ENCODE results near the gene MRPS24.

Gene MRPS24

GRCh38 chr7:43891069-43891955, 22.0 kb upstream of the MRPS24 start:
- no peak overlapping the region for H3K4me3 ChIP-seq (ENCODE audit: low read depth, low read length)
- H3K27me3 ChIP-seq (ENCODE audit: insufficient read depth, low read depth, severe bottlenecking) = no peaks in the 10 kb centered on the region
- DNase-seq = no peak
- TF ChIP-seq, protein P1, sequence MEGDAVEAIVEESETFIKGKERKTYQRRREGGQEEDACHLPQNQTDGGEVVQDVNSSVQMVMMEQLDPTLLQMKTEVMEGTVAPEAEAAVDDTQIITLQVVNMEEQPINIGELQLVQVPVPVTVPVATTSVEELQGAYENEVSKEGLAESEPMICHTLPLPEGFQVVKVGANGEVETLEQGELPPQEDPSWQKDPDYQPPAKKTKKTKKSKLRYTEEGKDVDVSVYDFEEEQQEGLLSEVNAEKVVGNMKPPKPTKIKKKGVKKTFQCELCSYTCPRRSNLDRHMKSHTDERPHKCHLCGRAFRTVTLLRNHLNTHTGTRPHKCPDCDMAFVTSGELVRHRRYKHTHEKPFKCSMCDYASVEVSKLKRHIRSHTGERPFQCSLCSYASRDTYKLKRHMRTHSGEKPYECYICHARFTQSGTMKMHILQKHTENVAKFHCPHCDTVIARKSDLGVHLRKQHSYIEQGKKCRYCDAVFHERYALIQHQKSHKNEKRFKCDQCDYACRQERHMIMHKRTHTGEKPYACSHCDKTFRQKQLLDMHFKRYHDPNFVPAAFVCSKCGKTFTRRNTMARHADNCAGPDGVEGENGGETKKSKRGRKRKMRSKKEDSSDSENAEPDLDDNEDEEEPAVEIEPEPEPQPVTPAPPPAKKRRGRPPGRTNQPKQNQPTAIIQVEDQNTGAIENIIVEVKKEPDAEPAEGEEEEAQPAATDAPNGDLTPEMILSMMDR (IDR thresholded peaks at IDR 0.05; ENCODE audit: low read depth, low read length) = no peak
- H3K9me3 ChIP-seq (ENCODE audit: severe bottlenecking) = no peaks in the 10 kb centered on the region
- peaks cover 2% of the 10 kb centered on the region for H3K36me3 ChIP-seq
- peak overlapping the region; percentile 60 for H3K27ac ChIP-seq

DNA sequence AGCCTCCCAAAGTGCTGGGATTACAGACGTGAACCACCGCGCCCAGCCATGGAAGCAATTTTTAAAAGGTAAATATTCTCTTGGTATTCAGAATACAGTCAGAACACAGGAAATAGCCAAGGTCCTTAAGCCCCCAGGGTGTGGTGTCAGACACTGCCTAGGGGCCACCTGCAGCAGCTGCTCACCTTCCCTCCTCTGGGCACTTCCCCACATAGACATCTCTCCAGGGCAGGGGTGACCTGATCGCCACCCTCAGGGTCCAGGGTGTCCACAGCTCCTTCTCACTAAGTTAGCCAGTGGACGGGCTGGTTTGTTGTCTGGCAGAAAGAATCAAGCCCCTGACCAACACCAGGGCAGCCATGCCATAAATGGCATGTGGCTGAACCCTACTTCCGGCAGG, 21.2 kb upstream of the MRPS24 start:
- H3K9me3 ChIP-seq (ENCODE audit: severe bottlenecking) = no peaks in the 10 kb centered on the region

DNA sequence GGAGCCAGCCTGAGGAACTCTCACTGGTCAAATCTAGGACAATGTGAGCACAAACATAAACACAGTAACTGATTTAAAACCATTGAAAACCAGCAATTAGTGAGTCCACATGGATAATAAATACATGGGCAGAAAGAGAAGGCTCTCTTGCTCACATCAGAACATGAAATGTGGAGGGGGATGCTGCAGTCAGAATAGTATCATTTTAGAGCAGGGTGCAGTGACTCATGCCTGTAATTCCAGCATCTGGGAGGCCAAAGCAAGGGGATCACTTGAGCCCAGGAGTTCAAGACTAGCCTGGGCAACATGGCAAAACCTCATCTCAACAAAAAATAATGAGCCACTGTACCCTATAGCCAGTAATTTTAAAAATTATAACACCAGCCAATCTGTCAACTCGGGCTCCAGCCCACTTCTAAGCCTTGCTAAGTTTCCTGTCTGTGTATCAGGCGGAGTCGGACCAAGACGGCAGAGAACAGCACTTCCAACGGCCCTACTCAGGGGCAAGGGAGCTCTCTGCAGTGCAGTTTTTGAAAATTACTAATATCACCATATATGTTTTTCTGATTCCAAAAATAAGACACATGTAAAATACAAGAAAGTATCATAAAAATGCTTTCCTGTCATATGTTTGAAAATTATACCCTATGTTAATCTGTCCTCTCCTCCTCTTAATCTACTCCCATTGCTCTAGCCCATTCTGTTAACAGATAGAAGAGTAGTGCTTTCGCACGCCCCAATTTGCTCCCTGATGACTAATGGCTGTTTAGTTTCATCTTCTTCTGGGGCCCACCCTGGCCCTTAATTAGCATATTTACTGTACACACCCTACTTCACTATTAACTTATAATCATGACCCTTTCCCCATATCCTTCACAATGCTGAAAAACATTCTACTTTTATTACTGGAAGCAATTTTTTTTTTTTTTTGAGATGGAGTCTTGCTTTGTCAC, 20.0 kb upstream of the MRPS24 start:
- Histone ChIP-seq H3K4me3 (ENCODE audit: low read depth, low read length) (no peak overlapping the region), H3K9me3 (ENCODE audit: severe bottlenecking) (no peaks in the 10 kb centered on the region), H3K36me3 (peaks cover 16% of the 10 kb centered on the region), H3K27ac (no peak overlapping the region), H3K27me3 (ENCODE audit: insufficient read depth, low read depth, severe bottlenecking) (no peaks in the 10 kb centered on the region)
- DNase-seq = no peak
- TF ChIP-seq, protein P1 (IDR thresholded peaks at IDR 0.05; ENCODE audit: low read depth, low read length) = no peak

More for the DNA sequence above, 21.2 kb upstream of the MRPS24 start:
- TF ChIP-seq, protein P1 (IDR thresholded peaks at IDR 0.05; ENCODE audit: low read depth, low read length) = no peak
- Histone ChIP-seq H3K27ac (peak overlapping the region; percentile 60; the same call in 1 of the 2 replicates), H3K36me3 (peaks cover 10% of the 10 kb centered on the region), H3K27me3 (ENCODE audit: insufficient read depth, low read depth, severe bottlenecking) (no peaks in the 10 kb centered on the region), H3K4me3 (ENCODE audit: low read depth, low read length) (no peak overlapping the region)
- DNase-seq = peak; percentile 23

- Histone ChIP-seq H3K36me3 (peaks cover 37% of the 10 kb centered on the region), H3K9me3 (ENCODE audit: severe bottlenecking) (no peaks in the 10 kb centered on the region), H3K27ac (no peak overlapping the region), H3K27me3 (ENCODE audit: insufficient read depth, low read depth, severe bottlenecking) (no peaks in the 10 kb centered on the region), H3K4me3 (ENCODE audit: low read depth, low read length) (no peak overlapping the region)
- no peak for DNase-seq
- TF ChIP-seq, protein P1 (IDR thresholded peaks at IDR 0.05; ENCODE audit: low read depth, low read length) = no peak
Measured at GRCh38 chr7:43884617-43885016, 15.3 kb upstream of the MRPS24 start.

- H3K36me3 ChIP-seq = peaks cover 38% of the 10 kb centered on the region
- no peak overlapping the region for H3K4me3 ChIP-seq (ENCODE audit: low read depth, low read length)
- TF ChIP-seq, protein P1 (IDR thresholded peaks at IDR 0.05; ENCODE audit: low read depth, low read length) = no peak
- DNase-seq = no peak
- no peaks in the 10 kb centered on the region for H3K9me3 ChIP-seq (ENCODE audit: severe bottlenecking)
- H3K27me3 ChIP-seq (ENCODE audit: insufficient read depth, low read depth, severe bottlenecking) = no peaks in the 10 kb centered on the region
- H3K27ac ChIP-seq = no peak overlapping the region
Measured at GRCh38 chr7:43884209-43884608, 14.9 kb upstream of the MRPS24 start.
